C1 segment of cervical spinal cord (tissue), 14 donors: ENCODE data around the gene ZBBX.

Experiments
- DNase-seq, 14 donors: peaks; one replicate each; lab custom pipeline; 2025; lab: John Stamatoyannopoulos, UW

ZBBX gene

DNA sequence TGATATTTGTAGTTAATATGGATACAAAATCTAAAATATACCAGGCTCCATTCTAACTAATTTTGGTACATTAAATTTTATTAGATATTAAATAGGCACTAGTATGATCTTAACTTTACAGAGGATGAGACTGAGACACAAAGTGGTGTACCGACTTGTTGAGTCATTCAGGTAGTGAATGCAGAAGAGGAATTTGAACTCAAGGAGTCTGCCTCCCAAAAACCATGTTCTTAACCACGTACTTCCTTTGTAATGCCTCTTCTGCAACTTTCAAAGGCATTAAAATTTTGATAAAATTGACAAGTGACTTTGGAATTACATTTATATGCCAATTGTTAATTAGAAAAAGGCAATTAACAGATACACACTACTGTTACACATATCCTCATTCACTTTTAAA is 61.8 kb downstream of the ZBBX start:
- no peak for DNase-seq

- DNase-seq: no peak
Measured at GRCh38 chr3:167306319-167306718, 73.8 kb downstream of the ZBBX start.

DNA sequence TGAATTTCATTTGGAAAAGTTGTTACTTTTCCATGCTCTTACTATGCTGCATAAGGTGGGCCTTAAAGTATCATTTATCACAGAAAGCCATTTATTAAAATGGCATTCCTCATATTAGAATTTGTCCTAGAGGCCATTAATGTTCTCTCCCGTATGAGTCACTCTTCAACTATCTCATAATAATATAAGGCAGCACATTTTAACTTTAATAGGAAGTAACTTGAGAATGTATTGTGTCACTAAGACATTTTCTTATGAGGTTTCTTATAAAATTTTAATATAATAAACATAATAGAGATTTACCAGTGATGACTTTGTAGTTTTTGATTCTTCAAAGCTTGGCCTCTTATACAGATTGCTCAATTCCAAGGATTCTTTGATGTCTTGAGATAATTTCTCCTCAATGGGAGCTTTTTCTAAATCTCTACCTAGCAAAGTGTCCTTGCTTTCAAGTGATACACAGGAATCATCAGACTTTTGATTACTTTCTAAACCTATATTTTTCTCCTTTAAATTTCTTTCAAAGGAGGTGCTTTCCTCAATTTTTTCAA is 74.7 kb downstream of the ZBBX start:
- no peak for DNase-seq

- no peak for DNase-seq
Measured at GRCh38 chr3:167304077-167304476, 76.0 kb downstream of the ZBBX start.

GRCh38 chr3:167302678-167303077 is 77.4 kb downstream of the ZBBX start:
- DNase-seq: no peak

GRCh38 chr3:167300207-167300606 is 79.9 kb downstream of the ZBBX start:
- DNase-seq: no peak

DNA sequence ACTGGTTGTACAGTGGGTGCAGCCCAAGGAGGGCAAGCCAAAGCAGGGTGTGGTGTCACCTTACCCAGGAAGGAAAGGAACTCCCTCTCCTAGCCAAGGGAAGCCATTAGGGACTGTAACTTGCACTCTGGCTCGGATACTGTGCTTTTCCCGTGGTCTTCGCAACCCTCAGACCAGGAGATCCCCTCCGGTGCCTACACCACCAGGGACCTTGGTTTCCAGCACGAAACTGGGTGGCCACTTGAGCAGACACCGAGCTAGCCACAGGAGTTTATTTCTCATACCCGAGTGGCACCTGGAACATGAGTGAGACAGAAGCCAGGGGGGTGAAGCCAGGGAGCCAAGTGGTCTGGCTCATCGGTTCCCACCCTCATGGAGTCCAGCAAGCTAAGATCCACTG is 90.7 kb downstream of the ZBBX start:
- DNase-seq: no peak

DNA sequence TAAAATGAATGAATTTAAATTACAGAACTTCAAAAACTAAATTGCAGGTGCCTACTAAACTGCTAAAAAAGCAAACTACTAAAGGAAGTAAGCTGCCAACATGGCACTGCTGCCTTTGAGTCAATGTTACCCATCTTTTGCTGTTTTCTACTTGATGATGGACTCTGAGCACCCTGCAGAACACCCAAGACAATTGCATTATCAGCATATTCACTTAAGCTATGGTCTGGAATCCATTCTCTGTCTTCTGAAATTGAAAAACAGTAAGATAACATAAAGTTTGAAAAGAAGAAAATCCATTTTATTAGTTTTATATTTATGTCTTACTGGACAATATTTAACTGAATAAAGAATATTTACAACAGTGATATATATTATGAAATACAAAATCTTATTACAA is 91.4 kb downstream of the ZBBX start:
- no peak for DNase-seq

- no peak for DNase-seq
Measured at GRCh38 chr3:167287308-167287707, 92.8 kb downstream of the ZBBX start.

DNA sequence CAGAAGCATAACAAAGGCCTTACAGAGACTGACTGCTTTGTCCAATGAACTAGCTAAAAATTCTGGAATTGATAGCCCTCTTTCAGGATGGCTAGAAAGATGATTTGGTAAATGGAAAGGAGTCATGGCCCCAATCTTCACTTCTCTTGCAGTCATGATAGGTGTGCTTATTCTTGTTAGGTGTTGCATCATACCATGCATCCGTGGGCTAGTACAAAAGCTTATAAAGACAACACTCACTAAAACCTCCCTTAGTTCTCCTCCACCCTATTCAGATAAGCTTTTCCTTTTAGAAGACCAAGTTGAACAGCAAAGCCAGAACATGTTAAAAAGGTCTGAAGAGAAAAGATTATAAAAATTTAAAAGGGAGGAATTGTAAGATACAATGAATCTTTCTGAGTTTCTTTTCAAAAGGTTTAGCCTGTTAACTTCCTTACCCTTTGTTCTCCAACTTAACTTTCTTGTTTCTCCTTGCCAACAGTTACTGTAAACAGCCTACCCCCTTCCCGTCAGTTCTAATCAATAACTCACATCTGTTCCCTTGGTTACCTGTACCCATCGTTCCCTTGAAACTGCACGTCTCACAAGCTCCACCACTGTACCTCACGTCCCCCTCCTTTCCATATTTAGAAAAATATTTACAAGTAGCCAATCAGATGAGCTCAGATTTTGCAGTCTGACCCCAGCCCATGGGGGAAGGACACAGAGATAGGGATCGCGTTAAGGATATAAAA is 105.8 kb downstream of the ZBBX start:
- DNase-seq: no peak

DNA sequence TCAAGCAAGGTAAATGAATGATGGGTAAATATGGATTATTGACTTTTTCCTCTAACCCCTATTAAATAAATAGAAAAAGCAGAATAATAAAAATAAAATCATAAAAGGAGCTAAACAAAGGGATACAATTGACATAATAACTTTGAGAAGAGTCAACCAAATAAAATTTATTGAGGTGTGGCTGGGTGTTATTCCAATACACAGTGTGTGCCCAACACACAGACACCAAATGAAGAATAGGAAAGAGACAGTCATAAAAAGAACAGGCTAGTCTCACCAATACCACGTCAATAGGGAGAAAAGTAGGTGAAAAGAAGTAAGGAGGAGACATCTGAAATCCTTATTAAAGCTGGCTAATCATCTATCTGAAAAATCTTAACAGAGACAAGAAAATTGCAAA is 127.1 kb downstream of the ZBBX start:
- DNase-seq: no peak

- no peak for DNase-seq
Measured at GRCh38 chr3:167251678-167252077, 128.4 kb downstream of the ZBBX start.

DNA sequence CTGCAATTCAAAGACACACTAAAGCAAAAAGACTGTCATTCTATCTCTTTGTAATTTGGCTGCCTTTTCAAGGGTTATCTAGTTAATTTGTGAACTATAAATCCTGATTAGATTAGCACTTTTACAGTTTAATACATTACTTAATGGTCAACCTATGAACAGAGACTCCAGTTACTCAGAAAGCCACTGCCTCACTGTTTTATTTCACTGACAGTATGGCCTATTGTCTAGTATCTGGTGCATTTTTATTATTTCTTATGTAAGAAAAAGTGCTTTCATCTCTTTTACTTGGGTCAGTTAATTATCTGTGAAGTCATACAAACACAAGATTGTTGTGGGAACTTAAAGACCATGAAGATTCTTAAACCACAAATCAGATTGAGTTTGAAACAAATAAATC is 133.8 kb downstream of the ZBBX start:
- no peak for DNase-seq

DNA sequence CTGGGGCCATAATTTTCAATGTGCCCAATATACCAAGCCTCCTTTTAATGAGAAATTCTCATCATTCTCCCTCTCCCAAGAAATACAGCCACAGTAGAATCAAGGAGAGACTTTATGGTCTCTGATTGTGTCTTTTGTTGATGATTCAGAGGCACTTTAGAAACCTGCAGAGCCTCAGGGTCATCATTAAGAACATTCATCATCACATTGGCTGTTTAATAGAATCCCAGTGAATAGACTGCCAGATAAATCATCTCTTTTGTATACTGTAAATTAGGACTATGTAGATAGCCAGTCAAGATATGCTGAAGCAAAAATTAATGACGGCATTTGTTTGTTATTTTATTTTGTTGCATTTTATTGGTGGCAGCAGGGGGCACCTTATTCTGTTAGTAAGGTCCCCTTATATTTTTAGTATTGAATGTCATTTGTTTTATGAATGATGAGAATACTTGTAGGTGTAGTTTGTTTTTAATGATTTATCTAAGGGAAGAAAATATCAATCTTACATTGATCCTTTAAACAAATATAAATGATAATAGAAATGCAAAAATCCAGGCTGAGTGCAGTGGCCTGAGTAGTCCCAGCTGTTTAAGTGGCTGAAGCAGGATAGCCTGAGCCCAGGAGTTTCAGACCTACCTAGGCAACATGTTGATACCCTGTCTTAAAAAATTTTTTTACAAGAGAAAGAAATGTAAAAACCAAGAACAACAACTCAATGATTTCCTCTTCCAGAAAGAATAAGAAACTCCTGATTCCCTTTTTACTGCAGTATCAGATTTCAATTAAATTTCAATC is 138.8 kb downstream of the ZBBX start:
- DNase-seq: no peak

DNA sequence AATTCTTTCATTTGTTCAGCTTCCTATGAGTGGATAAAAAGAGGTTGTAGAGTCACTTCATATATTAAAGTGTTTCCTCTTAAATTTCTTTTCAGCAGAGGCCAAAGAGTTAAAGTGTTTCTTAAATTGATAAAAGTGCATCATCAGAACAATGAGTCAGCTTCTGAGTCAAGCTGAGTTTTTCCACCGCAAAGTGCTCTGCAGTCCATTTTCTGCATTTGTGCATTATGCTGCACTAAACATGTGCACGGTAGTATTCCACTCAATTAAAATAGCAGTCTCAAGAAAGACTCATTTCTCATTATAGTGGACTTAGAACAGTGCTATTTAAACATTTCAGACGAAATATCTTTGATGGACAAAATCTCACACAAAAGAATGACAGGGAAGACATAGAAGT is 152.0 kb downstream of the ZBBX start:
- no peak for DNase-seq

DNA sequence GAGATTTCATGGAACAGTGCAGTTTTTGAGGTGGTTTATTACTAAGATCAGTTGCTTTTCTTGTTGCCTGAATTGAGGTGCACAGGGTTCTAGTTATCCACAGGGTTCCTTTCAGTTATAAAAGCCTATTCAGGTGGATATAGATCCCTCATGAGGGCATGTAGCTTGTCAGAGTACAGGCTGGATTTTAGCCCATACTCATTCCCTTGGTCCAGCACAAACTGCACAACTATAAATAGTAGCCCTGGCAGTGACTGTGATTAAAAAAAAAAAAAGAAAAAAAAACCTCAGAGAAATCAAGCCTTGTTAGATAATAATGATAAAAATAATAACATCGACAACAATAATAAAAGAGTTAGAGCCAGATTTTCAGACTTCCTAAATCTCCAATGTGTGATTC is 154.3 kb downstream of the ZBBX start:
- DNase-seq: no peak

GRCh38 chr3:167209011-167209410 is 171.1 kb downstream of the ZBBX start:
- no peak for DNase-seq

DNA sequence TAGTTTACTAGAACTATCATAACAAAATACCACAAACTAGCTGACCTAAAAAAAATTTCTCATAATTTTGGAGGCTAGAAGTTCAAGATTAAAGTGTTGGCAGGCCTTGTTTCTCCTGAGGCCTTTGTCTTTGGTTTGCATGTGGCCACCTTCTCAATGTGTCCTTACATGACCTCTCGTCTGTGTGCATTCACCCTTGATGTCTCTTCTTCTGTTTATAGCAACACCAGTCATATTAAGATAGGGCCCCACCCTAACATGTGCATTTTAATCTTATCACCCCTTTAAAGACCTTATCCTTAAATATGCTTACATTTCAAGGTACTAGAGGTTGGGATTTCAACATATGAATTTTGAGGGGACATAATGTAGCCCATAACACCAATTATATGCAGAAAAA is 177.0 kb downstream of the ZBBX start:
- DNase-seq: no peak

DNA sequence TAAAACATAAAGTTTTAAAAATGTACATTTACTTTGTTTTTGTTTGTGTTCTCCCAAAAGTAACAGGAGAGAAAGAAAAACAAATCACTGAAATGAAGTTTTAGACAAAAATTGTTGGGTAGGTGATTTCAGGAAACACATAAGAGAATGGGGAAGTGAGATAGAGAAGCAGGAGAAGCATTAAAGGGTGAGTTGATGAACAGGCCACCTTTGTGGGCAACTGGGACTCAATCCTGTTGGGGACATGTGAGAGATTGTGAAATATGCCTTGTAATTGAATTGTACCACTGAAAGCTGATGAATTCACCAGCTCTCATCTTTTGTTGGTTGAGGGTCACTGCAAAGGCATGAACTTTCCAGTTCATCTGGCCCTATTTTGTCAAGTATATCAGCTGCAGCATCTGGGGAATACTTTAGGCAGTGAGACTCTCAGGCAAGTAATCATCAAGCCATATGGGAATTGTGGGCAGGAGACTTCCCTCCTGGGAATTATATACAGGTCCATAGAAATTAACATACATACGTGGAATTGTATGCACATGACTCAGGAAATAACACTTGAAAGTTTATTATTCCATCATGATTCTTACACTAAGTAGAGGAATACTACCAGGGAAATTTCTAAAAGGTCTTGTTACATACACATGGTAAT is 181.0 kb downstream of the ZBBX start:
- DNase-seq: no peak
